OCI-LY7 (cell line): ENCODE results near the gene RBM33. TPM values are rescaled to one million over a fixed set of nuclear protein-coding genes. Genes with fewer than 3 reads are reported as not detected.

ENCODE experiments used
- BruUV-seq: library from RNA; stranded (reverse); fragments of 400-500 nt; replicated peaks from 2 replicates; lab custom pipeline; 2021; lab: Mats Ljungman, UMichigan
- CTCF ChIA-PET: fragments of 300-600 bp; sonication (Branson Sonifier 250); formaldehyde crosslinking; loops from one replicate; lab custom pipeline; 2022; ENCODE audit warnings: antibody characterized with exemption; ENCODE audit not compliant: unreplicated experiment; lab: Charles Lee
- POLR2A ChIA-PET: fragments of 300-600 bp; sonication (Branson Sonifier 250); formaldehyde crosslinking; loops from one replicate; lab custom pipeline; 2022; ENCODE audit warnings: antibody characterized with exemption; lab: Charles Lee
- DNase-seq: peaks from one replicate; pipeline ENCODE4 v3.0.0-alpha.2; 2015; ENCODE audit warnings: low spot score
- H2AFZ ChIP-seq: fragments of 200-600 bp; sonication (generic), shearing (Covaris generic); 2 replicates; pipeline ENCODE4 v1.6.1; 2014; ENCODE audit warnings: mild to moderate bottlenecking, antibody characterized with exemption, low read length, moderate library complexity
- H3K27ac ChIP-seq: fragments of 200-600 bp; sonication (generic); 2 replicates; pipeline ENCODE4 v1.5.1; 2014; ENCODE audit warnings: mixed run types, low read depth, mild to moderate bottlenecking, moderate library complexity, low read length, inconsistent platforms; ENCODE audit not compliant: poor library complexity, severe bottlenecking
- H3K36me3 ChIP-seq: fragments of 200-600 bp; sonication (generic); 2 replicates; pipeline ENCODE4 v1.6.1; 2014; ENCODE audit warnings: mild to moderate bottlenecking, antibody characterized with exemption, low read length, moderate library complexity, mixed read lengths; ENCODE audit not compliant: insufficient read depth
- H3K4me1 ChIP-seq: fragments of 200-600 bp; sonication (generic); 2 replicates; pipeline ENCODE4 v1.5.1; 2014; ENCODE audit warnings: mild to moderate bottlenecking, low read length; ENCODE audit not compliant: insufficient read depth, poor library complexity, severe bottlenecking
- H3K4me2 ChIP-seq: fragments of 200-600 bp; sonication (generic); 2 replicates; pipeline ENCODE4 v1.6.1; 2014; ENCODE audit warnings: mild to moderate bottlenecking, low read length
- H3K4me3 ChIP-seq: fragments of 200-600 bp; sonication (generic); 2 replicates; pipeline ENCODE4 v1.5.1; 2014; ENCODE audit warnings: mild to moderate bottlenecking, low read depth, low read length; ENCODE audit not compliant: poor library complexity, severe bottlenecking
- H3K79me2 ChIP-seq: fragments of 200-600 bp; sonication (generic); 2 replicates; pipeline ENCODE4 v1.6.1; 2016; ENCODE audit warnings: low read depth, mild to moderate bottlenecking, low read length, moderate library complexity, mixed read lengths; ENCODE audit not compliant: insufficient read depth
- H3K9me2 ChIP-seq: fragments of 200-600 bp; sonication (generic); 2 replicates; pipeline ENCODE4 v1.6.1; 2016; ENCODE audit warnings: mild to moderate bottlenecking, low read length, mixed read lengths; ENCODE audit not compliant: insufficient read depth
- H3K9me3 ChIP-seq: fragments of 200-600 bp; sonication (generic); 2 replicates; pipeline ENCODE4 v1.6.1; 2014; ENCODE audit warnings: mild to moderate bottlenecking, mixed run types, low read length, mixed read lengths
- H4K20me1 ChIP-seq: fragments of 200-600 bp; sonication (generic); 2 replicates; pipeline ENCODE4 v1.6.1; 2014; ENCODE audit warnings: mild to moderate bottlenecking, antibody characterized with exemption, low read length, moderate library complexity, mixed read lengths; ENCODE audit not compliant: insufficient read depth
- EZH2phosphoT487 ChIP-seq: fragments of 200-600 bp; sonication (generic); IDR thresholded peaks from 2 replicates; pipeline ENCODE4 v1.6.1; 2018; ENCODE audit warnings: low read depth, borderline replicate concordance, mild to moderate bottlenecking, mixed run types, antibody characterized with exemption, low read length, moderate library complexity, mixed read lengths
- intact Hi-C: fragments of 100-400 bp; cut with micrococcal nuclease; formaldehyde crosslinking; loops from one replicate; pipeline ENCODE4 v1.10.0; 2022; ENCODE audit not compliant: unreplicated experiment
- total RNA-seq, 2 experiments: library from RNA; depleted of rRNA in 1 of 2; stranded (reverse); fragments of >200 nt in 1 of 2; shearing (Covaris generic) in 1 of 2; gene quantifications; 2 replicates each; pipeline ENCODE4 v1.2.3, GENCODE V29; 2014 to 2022
- TF ChIP-seq, protein P1 (sequence below): fragments of 200-600 bp; sonication (generic); conservative IDR thresholded peaks from 2 replicates; pipeline ENCODE4 v1.5.1; 2014; ENCODE audit warnings: mild to moderate bottlenecking, antibody characterized with exemption, low read length, moderate library complexity, mixed read lengths

RBM33 gene
- total RNA-seq, 2 experiments from 2014 or later = 67.6 to 127 TPM

DNA sequence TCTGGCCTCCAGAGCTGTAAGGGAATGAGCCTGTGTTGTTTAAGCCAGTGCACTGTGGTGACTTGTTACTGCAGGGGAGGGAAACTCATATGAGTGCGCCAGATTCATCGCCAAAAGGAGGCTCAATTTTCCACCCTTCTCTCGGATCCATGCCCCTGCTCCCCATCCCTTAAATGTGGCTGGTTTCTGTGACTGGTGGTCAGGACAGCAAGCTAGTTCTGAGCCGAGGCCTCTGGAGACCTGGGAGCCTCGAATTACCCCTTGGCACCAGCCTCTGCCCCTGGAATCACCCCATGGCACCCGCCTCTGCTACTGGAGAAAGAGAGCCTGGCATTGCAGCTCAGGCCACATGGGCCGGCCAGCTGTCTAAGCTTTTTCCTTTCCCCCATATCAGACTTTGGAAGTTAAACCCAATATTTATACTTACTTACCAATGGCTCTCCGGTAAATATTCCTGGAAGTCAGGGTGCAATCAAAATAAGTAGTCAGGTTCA is 39.9 kb upstream of the RBM33 start:
- H3K4me1 ChIP-seq = no peaks in the 10 kb centered on the region
- no peaks in the 10 kb centered on the region for H3K9me3 ChIP-seq
- no peaks in the 10 kb centered on the region for H3K36me3 ChIP-seq
- no peaks in the 10 kb centered on the region for H3K79me2 ChIP-seq
- no peak overlapping the region for H2AFZ ChIP-seq
- intact Hi-C loops = no loop called here
- H3K4me2 ChIP-seq = no peak overlapping the region
- ChIA-PET POLR2A (no interaction called here), CTCF (no interaction called here)
- no peak for TF ChIP-seq EZH2phosphoT487
- TF ChIP-seq, protein P1, sequence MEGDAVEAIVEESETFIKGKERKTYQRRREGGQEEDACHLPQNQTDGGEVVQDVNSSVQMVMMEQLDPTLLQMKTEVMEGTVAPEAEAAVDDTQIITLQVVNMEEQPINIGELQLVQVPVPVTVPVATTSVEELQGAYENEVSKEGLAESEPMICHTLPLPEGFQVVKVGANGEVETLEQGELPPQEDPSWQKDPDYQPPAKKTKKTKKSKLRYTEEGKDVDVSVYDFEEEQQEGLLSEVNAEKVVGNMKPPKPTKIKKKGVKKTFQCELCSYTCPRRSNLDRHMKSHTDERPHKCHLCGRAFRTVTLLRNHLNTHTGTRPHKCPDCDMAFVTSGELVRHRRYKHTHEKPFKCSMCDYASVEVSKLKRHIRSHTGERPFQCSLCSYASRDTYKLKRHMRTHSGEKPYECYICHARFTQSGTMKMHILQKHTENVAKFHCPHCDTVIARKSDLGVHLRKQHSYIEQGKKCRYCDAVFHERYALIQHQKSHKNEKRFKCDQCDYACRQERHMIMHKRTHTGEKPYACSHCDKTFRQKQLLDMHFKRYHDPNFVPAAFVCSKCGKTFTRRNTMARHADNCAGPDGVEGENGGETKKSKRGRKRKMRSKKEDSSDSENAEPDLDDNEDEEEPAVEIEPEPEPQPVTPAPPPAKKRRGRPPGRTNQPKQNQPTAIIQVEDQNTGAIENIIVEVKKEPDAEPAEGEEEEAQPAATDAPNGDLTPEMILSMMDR = no peak
- H3K9me2 ChIP-seq = no peaks in the 10 kb centered on the region
- no TSS peak for BruUV-seq
- H3K27ac ChIP-seq = no peak overlapping the region
- no peak overlapping the region for H3K4me3 ChIP-seq
- H4K20me1 ChIP-seq = no peaks in the 10 kb centered on the region
- no peak for DNase-seq

DNA sequence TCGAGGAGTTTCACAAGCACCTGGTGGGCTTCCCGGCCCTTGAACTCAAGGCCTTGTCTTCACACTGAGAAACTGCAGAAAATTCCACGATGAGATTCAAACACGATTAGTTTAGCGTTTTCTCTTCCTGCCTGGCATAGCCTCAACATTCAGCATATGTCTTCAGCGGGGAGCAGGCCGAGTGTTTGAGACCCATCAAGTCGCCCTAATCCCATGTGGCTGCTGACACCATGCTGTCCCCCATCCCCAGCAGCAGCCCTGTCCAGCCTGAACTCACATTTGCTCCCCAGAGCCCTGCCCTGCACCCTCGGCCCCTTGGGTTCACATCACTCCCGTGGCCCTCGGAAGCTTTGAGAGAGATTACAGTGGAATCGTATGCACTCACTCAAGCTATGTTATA is 35.3 kb upstream of the RBM33 start:
- TF ChIP-seq, protein P1 = no peak
- no peak for TF ChIP-seq EZH2phosphoT487
- no peak overlapping the region for H3K27ac ChIP-seq
- intact Hi-C loops = no loop called here
- no peaks in the 10 kb centered on the region for H3K4me1 ChIP-seq
- no peaks in the 10 kb centered on the region for H3K36me3 ChIP-seq
- H3K79me2 ChIP-seq = no peaks in the 10 kb centered on the region
- H2AFZ ChIP-seq = no peak overlapping the region
- no peaks in the 10 kb centered on the region for H4K20me1 ChIP-seq
- CTCF ChIA-PET = no interaction called here
- BruUV-seq = no TSS peak
- no peak overlapping the region for H3K4me3 ChIP-seq
- POLR2A ChIA-PET = no interaction called here
- DNase-seq = no peak
- no peak overlapping the region for H3K4me2 ChIP-seq
- H3K9me3 ChIP-seq = no peaks in the 10 kb centered on the region
- H3K9me2 ChIP-seq = no peaks in the 10 kb centered on the region

DNA sequence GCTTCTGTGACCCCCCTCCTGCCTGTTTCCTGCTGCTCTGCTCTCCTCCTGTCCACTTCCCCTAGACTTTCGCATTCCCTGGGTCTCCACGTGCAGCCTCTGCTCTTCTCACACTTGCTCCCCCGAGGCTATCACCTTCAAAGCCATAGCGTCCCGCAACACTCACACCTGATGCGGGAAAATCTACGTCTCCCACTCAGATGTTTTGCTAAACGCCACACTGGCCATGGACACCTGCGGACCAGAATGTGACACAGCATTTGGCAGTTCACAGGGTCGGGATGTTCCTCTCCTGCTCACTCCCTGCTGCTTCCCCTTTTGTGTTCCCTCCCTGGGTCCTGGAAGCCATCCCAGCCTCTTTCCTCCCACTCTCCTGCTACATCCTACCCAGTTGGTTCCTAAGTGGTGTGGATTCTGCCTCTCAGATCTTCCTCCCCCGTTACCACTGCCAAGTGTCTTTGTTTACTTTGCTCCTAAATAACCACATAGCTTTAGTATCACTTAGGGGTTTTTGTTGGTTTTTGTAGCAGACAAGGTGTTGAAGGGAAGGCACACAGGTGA is 33.7 kb upstream of the RBM33 start:
- intact Hi-C loops = no loop called here
- Histone ChIP-seq H3K79me2 (no peaks in the 10 kb centered on the region), H2AFZ (no peak overlapping the region), H3K27ac (no peak overlapping the region), H3K4me1 (no peaks in the 10 kb centered on the region), H4K20me1 (no peaks in the 10 kb centered on the region), H3K4me3 (no peak overlapping the region), H3K9me3 (no peaks in the 10 kb centered on the region), H3K36me3 (no peaks in the 10 kb centered on the region), H3K4me2 (no peak overlapping the region), H3K9me2 (no peaks in the 10 kb centered on the region)
- CTCF ChIA-PET = no interaction called here
- DNase-seq = no peak
- POLR2A ChIA-PET = no interaction called here
- no TSS peak for BruUV-seq
- TF ChIP-seq, protein P1 = no peak
- TF ChIP-seq EZH2phosphoT487 = no peak
